WTC11 (cell line): ENCODE results near the gene ACTA1. TPM values are rescaled to one million over a fixed set of nuclear protein-coding genes. Genes with fewer than 3 reads are reported as not detected.
A peak's percentile ranks its signal among the peaks of the same experiment; 100 is the strongest.

Experiments
- ATAC-seq: fragments of 200-7000 bp; cut with Tn5 transposase; 2 replicates; pipeline ENCODE4 v1.10.0; 2021; ENCODE audit warnings: mild to moderate bottlenecking, moderate library complexity
- CTCF ChIA-PET: fragments of 300-600 bp; sonication (Branson Sonifier 250); formaldehyde crosslinking; loops from one replicate; lab custom pipeline; 2021; ENCODE audit warnings: antibody characterized with exemption; lab: Charles Lee
- POLR2A ChIA-PET: fragments of 350-600 bp; sonication (Branson Sonifier 250); formaldehyde crosslinking; loops from one replicate; lab custom pipeline; 2021; ENCODE audit warnings: antibody characterized with exemption; lab: Charles Lee
- DNase-seq: peaks from one replicate; pipeline ENCODE4 v3.0.0; 2021; ENCODE audit warnings: low spot score
- H3K27ac Mint-ChIP-seq: 2 replicates; pipeline ENCODE4 v1.8.0; 2021; ENCODE audit warnings: mixed read lengths
- H3K27me3 Mint-ChIP-seq: 2 replicates; pipeline ENCODE4 v1.8.0; 2021; ENCODE audit warnings: low read depth, mild to moderate bottlenecking, moderate library complexity, mixed read lengths
- H3K36me3 Mint-ChIP-seq: 2 replicates; pipeline ENCODE4 v1.8.0; 2021; ENCODE audit warnings: mixed read lengths
- H3K4me1 Mint-ChIP-seq: 2 replicates; pipeline ENCODE4 v1.8.0; 2022; ENCODE audit warnings: mixed read lengths
- H3K4me3 Mint-ChIP-seq: 2 replicates; pipeline ENCODE4 v1.8.0; 2021; ENCODE audit warnings: mild to moderate bottlenecking, moderate library complexity, mixed read lengths
- H3K9me3 Mint-ChIP-seq: 2 replicates; pipeline ENCODE4 v1.8.0; 2021; ENCODE audit warnings: mixed read lengths
- ATF1 ChIP-seq: sonication (generic); formaldehyde crosslinking; IDR thresholded peaks from 2 replicates; pipeline ENCODE4 v1.8.1; 2023; ENCODE audit warnings: mild to moderate bottlenecking, moderate library complexity, missing genetic modification reagents
- CREM ChIP-seq: sonication (generic); formaldehyde crosslinking; IDR thresholded peaks from 2 replicates; pipeline ENCODE4 v1.8.1; 2022; ENCODE audit warnings: mild to moderate bottlenecking, missing genetic modification reagents, moderate library complexity
- EMX1 ChIP-seq: fragments of 250-450 bp; sonication (Bioruptor Pico); IDR thresholded peaks from 2 replicates; pipeline ENCODE4 v1.8.0; 2021; ENCODE audit warnings: mild to moderate bottlenecking
- ESRRA ChIP-seq: sonication (generic); formaldehyde crosslinking; IDR thresholded peaks from 2 replicates; pipeline ENCODE4 v1.8.1; 2022; ENCODE audit warnings: mild to moderate bottlenecking, missing genetic modification reagents, borderline replicate concordance
- ETV6 ChIP-seq: sonication (generic); formaldehyde crosslinking; IDR thresholded peaks from 2 replicates; pipeline ENCODE4 v1.8.1; 2022; ENCODE audit warnings: mild to moderate bottlenecking, missing genetic modification reagents
- FOXK1 ChIP-seq: sonication (generic); formaldehyde crosslinking; IDR thresholded peaks from 2 replicates; pipeline ENCODE4 v1.8.0; 2022; ENCODE audit warnings: mild to moderate bottlenecking, moderate library complexity, missing genetic modification reagents
- NR2C2 ChIP-seq: sonication (generic); formaldehyde crosslinking; IDR thresholded peaks from 2 replicates; pipeline ENCODE4 v1.8.0; 2022; ENCODE audit warnings: mild to moderate bottlenecking, missing genetic modification reagents
- OVOL2 ChIP-seq: fragments of 250-450 bp; sonication (Bioruptor Pico); IDR thresholded peaks from 2 replicates; pipeline ENCODE4 v1.9.0; 2021; ENCODE audit warnings: mild to moderate bottlenecking, borderline replicate concordance
- SP1 ChIP-seq: sonication (generic); formaldehyde crosslinking; conservative IDR thresholded peaks from 2 replicates; pipeline ENCODE4 v1.8.1; 2022; ENCODE audit warnings: missing genetic modification reagents
- TCF7 ChIP-seq: sonication (generic); formaldehyde crosslinking; IDR thresholded peaks from 2 replicates; pipeline ENCODE4 v1.8.0; 2022; ENCODE audit warnings: mild to moderate bottlenecking, low read depth, missing genetic modification reagents, moderate library complexity
- TEAD1 ChIP-seq: sonication (generic); formaldehyde crosslinking; IDR thresholded peaks from 2 replicates; pipeline ENCODE4 v1.8.0; 2022; ENCODE audit warnings: mild to moderate bottlenecking, missing genetic modification reagents
- ZNF219 ChIP-seq: sonication (generic); formaldehyde crosslinking; IDR thresholded peaks from 2 replicates; pipeline ENCODE4 v1.8.0; 2023; ENCODE audit warnings: missing genetic modification reagents, mild to moderate bottlenecking, borderline replicate concordance
- ZNF232 ChIP-seq: sonication (generic); formaldehyde crosslinking; IDR thresholded peaks from 2 replicates; pipeline ENCODE4 v1.8.0; 2022; ENCODE audit warnings: mild to moderate bottlenecking, missing genetic modification reagents
- ZNF263 ChIP-seq: sonication (generic); formaldehyde crosslinking; IDR thresholded peaks from 2 replicates; pipeline ENCODE4 v1.8.1; 2022; ENCODE audit warnings: low read depth, mild to moderate bottlenecking, moderate library complexity, missing genetic modification reagents
- ZNF396 ChIP-seq: fragments of 250-450 bp; sonication (Bioruptor Pico); IDR thresholded peaks from 2 replicates; pipeline ENCODE4 v1.8.0; 2021; ENCODE audit warnings: mild to moderate bottlenecking, moderate library complexity, borderline replicate concordance
- ZNF671 ChIP-seq: fragments of 250-450 bp; sonication (Bioruptor Pico); IDR thresholded peaks from 2 replicates; pipeline ENCODE4 v1.8.0; 2021; ENCODE audit warnings: mild to moderate bottlenecking
- total RNA-seq: library from RNA; stranded (reverse); gene quantifications from 3 replicates; pipeline ENCODE4 v1.2.3, GENCODE V29; 2021
- TF ChIP-seq, protein P1 (sequence below): sonication (generic); formaldehyde crosslinking; IDR thresholded peaks from 2 replicates; pipeline ENCODE4 v1.8.0; 2022; ENCODE audit warnings: mild to moderate bottlenecking, missing genetic modification reagents
- TF ChIP-seq, protein P2 (sequence below): fragments of 250-450 bp; sonication (Bioruptor Pico); IDR thresholded peaks from 2 replicates; pipeline ENCODE4 v1.9.0; 2021; ENCODE audit warnings: moderate library complexity, mild to moderate bottlenecking, inconsistent platforms, borderline replicate concordance
- TF ChIP-seq, protein P3 (sequence below): sonication (generic); formaldehyde crosslinking; IDR thresholded peaks from 2 replicates; pipeline ENCODE4 v1.8.0; 2022; ENCODE audit warnings: mild to moderate bottlenecking, missing genetic modification reagents
- TF ChIP-seq, protein P4 (sequence below): sonication (generic); formaldehyde crosslinking; IDR thresholded peaks from 2 replicates; pipeline ENCODE4 v1.8.0; 2023; ENCODE audit warnings: mild to moderate bottlenecking, missing genetic modification reagents
- TF ChIP-seq, protein P5 (sequence below): sonication (generic); formaldehyde crosslinking; IDR thresholded peaks from 2 replicates; pipeline ENCODE4 v1.8.1; 2023; ENCODE audit warnings: mild to moderate bottlenecking, missing genetic modification reagents, borderline replicate concordance
- TF ChIP-seq, protein P6 (sequence below): sonication (generic); formaldehyde crosslinking; IDR thresholded peaks from 2 replicates; pipeline ENCODE4 v1.8.1; 2023; ENCODE audit warnings: mild to moderate bottlenecking, missing genetic modification reagents
- TF ChIP-seq, protein P7 (sequence below): fragments of 250-450 bp; sonication (Bioruptor Pico); IDR thresholded peaks from 2 replicates; pipeline ENCODE4 v2.1.2; 2022; ENCODE audit warnings: mild to moderate bottlenecking, moderate library complexity
- TF ChIP-seq, protein P8 (sequence below): sonication (generic); formaldehyde crosslinking; IDR thresholded peaks from 2 replicates; pipeline ENCODE4 v1.8.1; 2022; ENCODE audit warnings: low read depth, mild to moderate bottlenecking, moderate library complexity, missing genetic modification reagents, borderline replicate concordance

The ACTA1 gene
- total RNA-seq, 1 experiment from 2014 or later = 1.5 TPM

DNA sequence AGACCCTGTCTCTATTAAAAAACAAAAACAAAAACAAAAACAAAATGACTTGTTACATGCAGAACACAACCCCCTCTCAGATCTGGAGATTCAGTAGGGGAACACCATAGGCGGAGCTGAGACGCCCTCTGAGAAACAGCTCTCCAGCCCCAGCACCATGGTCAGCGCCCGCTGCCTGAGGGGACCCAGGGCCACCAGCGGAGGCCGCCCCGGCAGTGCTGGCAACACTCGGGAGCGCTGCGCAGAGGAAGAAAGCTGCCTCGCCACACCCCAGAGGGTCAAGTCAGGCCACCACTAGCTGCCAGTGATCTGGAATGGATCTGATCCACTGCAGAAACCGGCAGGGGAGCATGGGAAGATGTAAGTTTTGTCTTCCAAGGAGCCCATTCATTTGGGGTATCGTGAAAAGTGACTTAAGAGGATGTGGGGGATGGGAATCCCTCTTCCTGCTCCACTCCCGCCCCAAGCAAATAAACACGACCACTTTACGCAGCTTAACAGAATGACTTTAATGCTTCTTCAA is 3.1 kb downstream of the ACTA1 start:
- H3K4me1 Mint-ChIP-seq = peaks cover 20% of the 10 kb centered on the region
- no peaks in the 10 kb centered on the region for H3K36me3 Mint-ChIP-seq
- ChIA-PET CTCF (interaction anchor here (0.6 to 2.4 kb wide), 9 partner anchors 10 to 272 kb away, joined by 3 to 10 read pairs (median 3); partner anchors contain the start of gene RAB4A), POLR2A (interaction anchor here (2.3 kb wide), 1 partner anchor 23 kb away, joined by 6 read pairs; no protein-coding TSS in a partner anchor)
- DNase-seq = peak; percentile 89
- H3K27me3 Mint-ChIP-seq = peaks cover 80% of the 10 kb centered on the region
- peak overlapping the region; percentile 68 for H3K4me3 Mint-ChIP-seq
- no peak overlapping the region for H3K27ac Mint-ChIP-seq
- no peaks in the 10 kb centered on the region for H3K9me3 Mint-ChIP-seq
- ATAC-seq = peak; percentile 71
- TF ChIP-seq, protein P1, sequence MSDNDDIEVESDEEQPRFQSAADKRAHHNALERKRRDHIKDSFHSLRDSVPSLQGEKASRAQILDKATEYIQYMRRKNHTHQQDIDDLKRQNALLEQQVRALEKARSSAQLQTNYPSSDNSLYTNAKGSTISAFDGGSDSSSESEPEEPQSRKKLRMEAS (CRISPR knock-in tag) = peak; percentile 53; the same call in 1 of the 2 replicates
- TF ChIP-seq NR2C2 = no peak
- TF ChIP-seq, protein P2, sequence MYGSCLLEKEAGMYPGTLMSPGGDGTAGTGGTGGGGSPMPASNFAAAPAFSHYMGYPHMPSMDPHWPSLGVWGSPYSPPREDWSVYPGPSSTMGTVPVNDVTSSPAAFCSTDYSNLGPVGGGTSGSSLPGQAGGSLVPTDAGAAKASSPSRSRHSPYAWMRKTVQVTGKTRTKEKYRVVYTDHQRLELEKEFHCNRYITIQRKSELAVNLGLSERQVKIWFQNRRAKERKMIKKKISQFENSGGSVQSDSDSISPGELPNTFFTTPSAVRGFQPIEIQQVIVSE (CRISPR knock-in tag) = no peak
- TF ChIP-seq, protein P3, sequence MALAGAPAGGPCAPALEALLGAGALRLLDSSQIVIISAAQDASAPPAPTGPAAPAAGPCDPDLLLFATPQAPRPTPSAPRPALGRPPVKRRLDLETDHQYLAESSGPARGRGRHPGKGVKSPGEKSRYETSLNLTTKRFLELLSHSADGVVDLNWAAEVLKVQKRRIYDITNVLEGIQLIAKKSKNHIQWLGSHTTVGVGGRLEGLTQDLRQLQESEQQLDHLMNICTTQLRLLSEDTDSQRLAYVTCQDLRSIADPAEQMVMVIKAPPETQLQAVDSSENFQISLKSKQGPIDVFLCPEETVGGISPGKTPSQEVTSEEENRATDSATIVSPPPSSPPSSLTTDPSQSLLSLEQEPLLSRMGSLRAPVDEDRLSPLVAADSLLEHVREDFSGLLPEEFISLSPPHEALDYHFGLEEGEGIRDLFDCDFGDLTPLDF (CRISPR knock-in tag) = peak; percentile 46; the same call in 1 of the 2 replicates
- no peak for TF ChIP-seq ATF1 (CRISPR knock-in tag)
- peak; percentile 90 for TF ChIP-seq TEAD1 (CRISPR knock-in tag)
- TF ChIP-seq CREM = peak; percentile 68; the same call in 1 of the 2 replicates
- TF ChIP-seq TCF7 (CRISPR knock-in tag) = peak; percentile 87
- TF ChIP-seq, protein P4, sequence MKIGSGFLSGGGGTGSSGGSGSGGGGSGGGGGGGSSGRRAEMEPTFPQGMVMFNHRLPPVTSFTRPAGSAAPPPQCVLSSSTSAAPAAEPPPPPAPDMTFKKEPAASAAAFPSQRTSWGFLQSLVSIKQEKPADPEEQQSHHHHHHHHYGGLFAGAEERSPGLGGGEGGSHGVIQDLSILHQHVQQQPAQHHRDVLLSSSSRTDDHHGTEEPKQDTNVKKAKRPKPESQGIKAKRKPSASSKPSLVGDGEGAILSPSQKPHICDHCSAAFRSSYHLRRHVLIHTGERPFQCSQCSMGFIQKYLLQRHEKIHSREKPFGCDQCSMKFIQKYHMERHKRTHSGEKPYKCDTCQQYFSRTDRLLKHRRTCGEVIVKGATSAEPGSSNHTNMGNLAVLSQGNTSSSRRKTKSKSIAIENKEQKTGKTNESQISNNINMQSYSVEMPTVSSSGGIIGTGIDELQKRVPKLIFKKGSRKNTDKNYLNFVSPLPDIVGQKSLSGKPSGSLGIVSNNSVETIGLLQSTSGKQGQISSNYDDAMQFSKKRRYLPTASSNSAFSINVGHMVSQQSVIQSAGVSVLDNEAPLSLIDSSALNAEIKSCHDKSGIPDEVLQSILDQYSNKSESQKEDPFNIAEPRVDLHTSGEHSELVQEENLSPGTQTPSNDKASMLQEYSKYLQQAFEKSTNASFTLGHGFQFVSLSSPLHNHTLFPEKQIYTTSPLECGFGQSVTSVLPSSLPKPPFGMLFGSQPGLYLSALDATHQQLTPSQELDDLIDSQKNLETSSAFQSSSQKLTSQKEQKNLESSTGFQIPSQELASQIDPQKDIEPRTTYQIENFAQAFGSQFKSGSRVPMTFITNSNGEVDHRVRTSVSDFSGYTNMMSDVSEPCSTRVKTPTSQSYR = 0 out of 2 replicates have a peak, but pooled peaks have one; percentile 57
- TF ChIP-seq, protein P5, sequence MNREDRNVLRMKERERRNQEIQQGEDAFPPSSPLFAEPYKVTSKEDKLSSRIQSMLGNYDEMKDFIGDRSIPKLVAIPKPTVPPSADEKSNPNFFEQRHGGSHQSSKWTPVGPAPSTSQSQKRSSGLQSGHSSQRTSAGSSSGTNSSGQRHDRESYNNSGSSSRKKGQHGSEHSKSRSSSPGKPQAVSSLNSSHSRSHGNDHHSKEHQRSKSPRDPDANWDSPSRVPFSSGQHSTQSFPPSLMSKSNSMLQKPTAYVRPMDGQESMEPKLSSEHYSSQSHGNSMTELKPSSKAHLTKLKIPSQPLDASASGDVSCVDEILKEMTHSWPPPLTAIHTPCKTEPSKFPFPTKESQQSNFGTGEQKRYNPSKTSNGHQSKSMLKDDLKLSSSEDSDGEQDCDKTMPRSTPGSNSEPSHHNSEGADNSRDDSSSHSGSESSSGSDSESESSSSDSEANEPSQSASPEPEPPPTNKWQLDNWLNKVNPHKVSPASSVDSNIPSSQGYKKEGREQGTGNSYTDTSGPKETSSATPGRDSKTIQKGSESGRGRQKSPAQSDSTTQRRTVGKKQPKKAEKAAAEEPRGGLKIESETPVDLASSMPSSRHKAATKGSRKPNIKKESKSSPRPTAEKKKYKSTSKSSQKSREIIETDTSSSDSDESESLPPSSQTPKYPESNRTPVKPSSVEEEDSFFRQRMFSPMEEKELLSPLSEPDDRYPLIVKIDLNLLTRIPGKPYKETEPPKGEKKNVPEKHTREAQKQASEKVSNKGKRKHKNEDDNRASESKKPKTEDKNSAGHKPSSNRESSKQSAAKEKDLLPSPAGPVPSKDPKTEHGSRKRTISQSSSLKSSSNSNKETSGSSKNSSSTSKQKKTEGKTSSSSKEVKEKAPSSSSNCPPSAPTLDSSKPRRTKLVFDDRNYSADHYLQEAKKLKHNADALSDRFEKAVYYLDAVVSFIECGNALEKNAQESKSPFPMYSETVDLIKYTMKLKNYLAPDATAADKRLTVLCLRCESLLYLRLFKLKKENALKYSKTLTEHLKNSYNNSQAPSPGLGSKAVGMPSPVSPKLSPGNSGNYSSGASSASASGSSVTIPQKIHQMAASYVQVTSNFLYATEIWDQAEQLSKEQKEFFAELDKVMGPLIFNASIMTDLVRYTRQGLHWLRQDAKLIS (CRISPR knock-in tag) = peak; percentile 32; the same call in 1 of the 2 replicates
- TF ChIP-seq, protein P6, sequence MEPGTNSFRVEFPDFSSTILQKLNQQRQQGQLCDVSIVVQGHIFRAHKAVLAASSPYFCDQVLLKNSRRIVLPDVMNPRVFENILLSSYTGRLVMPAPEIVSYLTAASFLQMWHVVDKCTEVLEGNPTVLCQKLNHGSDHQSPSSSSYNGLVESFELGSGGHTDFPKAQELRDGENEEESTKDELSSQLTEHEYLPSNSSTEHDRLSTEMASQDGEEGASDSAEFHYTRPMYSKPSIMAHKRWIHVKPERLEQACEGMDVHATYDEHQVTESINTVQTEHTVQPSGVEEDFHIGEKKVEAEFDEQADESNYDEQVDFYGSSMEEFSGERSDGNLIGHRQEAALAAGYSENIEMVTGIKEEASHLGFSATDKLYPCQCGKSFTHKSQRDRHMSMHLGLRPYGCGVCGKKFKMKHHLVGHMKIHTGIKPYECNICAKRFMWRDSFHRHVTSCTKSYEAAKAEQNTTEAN (CRISPR knock-in tag) = peak; percentile 65; the same call in 1 of the 2 replicates
- peak; percentile 77; the same call in 1 of the 2 replicates for TF ChIP-seq ZNF232 (CRISPR knock-in tag)
- 0 out of 2 replicates have a peak, but pooled peaks have one; percentile 54 for TF ChIP-seq ZNF396 (CRISPR knock-in tag)
- peak; percentile 91 for TF ChIP-seq ESRRA (CRISPR knock-in tag)
- no peak for TF ChIP-seq EMX1 (CRISPR knock-in tag)
- TF ChIP-seq, protein P7, sequence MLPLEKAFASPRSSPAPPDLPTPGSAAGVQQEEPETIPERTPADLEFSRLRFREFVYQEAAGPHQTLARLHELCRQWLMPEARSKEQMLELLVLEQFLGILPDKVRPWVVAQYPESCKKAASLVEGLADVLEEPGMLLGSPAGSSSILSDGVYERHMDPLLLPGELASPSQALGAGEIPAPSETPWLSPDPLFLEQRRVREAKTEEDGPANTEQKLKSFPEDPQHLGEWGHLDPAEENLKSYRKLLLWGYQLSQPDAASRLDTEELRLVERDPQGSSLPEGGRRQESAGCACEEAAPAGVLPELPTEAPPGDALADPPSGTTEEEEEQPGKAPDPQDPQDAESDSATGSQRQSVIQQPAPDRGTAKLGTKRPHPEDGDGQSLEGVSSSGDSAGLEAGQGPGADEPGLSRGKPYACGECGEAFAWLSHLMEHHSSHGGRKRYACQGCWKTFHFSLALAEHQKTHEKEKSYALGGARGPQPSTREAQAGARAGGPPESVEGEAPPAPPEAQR (CRISPR knock-in tag) = no peak
- 0 out of 2 replicates have a peak, but pooled peaks have one; percentile 32 for TF ChIP-seq ZNF263 (CRISPR knock-in tag)
- TF ChIP-seq ZNF671 (CRISPR knock-in tag) = no peak
- TF ChIP-seq OVOL2 (CRISPR knock-in tag) = no peak
- peak; percentile 65; the same call in 1 of the 2 replicates for TF ChIP-seq SP1 (CRISPR knock-in tag)
- peak; percentile 64; the same call in 1 of the 2 replicates for TF ChIP-seq ZNF219 (CRISPR knock-in tag)
- TF ChIP-seq, protein P8, sequence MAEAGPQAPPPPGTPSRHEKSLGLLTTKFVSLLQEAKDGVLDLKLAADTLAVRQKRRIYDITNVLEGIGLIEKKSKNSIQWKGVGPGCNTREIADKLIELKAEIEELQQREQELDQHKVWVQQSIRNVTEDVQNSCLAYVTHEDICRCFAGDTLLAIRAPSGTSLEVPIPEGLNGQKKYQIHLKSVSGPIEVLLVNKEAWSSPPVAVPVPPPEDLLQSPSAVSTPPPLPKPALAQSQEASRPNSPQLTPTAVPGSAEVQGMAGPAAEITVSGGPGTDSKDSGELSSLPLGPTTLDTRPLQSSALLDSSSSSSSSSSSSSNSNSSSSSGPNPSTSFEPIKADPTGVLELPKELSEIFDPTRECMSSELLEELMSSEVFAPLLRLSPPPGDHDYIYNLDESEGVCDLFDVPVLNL (CRISPR knock-in tag) = peak; percentile 67; the same call in 1 of the 2 replicates
- TF ChIP-seq FOXK1 (CRISPR knock-in tag) = peak; percentile 73
- TF ChIP-seq ETV6 (CRISPR knock-in tag) = peak; percentile 71
